Loucy (cell line): ENCODE data around the gene AHDC1.

Experiments
- H2AFZ ChIP-seq: fragments of 200-600 bp; sonication (generic); 2 replicates; pipeline ENCODE4 v1.6.0; 2016; ENCODE audit warnings: antibody characterized with exemption, mild to moderate bottlenecking, low read length, moderate library complexity
- H3F3A ChIP-seq: fragments of 200-600 bp; 2 replicates; pipeline ENCODE4 v1.6.0; 2016; ENCODE audit warnings: antibody characterized with exemption, low read depth, mild to moderate bottlenecking
- H3K27me3 ChIP-seq: fragments of 200-600 bp; sonication (generic); 2 replicates; pipeline ENCODE4 v1.6.1; 2014; ENCODE audit warnings: low read length, mild to moderate bottlenecking; ENCODE audit not compliant: insufficient read depth, poor library complexity, severe bottlenecking
- H3K36me3 ChIP-seq: fragments of 200-600 bp; sonication (generic); 2 replicates; pipeline ENCODE4 v1.6.1; 2016; ENCODE audit warnings: low read length; ENCODE audit not compliant: insufficient read depth
- H3K4me1 ChIP-seq: fragments of 200-600 bp; sonication (generic); 2 replicates; pipeline ENCODE4 v1.5.1; 2014; ENCODE audit warnings: low read length, mild to moderate bottlenecking; ENCODE audit not compliant: insufficient read depth, poor library complexity, severe bottlenecking
- H3K4me2 ChIP-seq: fragments of 200-600 bp; sonication (generic); 2 replicates; pipeline ENCODE4 v1.6.0; 2014; ENCODE audit warnings: antibody characterized with exemption, low read length, low read depth, mild to moderate bottlenecking; ENCODE audit not compliant: poor library complexity, severe bottlenecking
- H3K4me3 ChIP-seq: fragments of 200-600 bp; sonication (generic); 2 replicates; pipeline ENCODE4 v1.5.1; 2014; ENCODE audit warnings: low read length, mild to moderate bottlenecking, mixed read lengths; ENCODE audit not compliant: poor library complexity, severe bottlenecking
- H3K79me2 ChIP-seq: fragments of 200-600 bp; sonication (generic); 2 replicates; pipeline ENCODE4 v1.6.1; 2014; ENCODE audit warnings: low read length; ENCODE audit not compliant: insufficient read depth
- H3K9ac ChIP-seq: fragments of 200-600 bp; sonication (generic); 2 replicates; pipeline ENCODE4 v1.6.0; 2014; ENCODE audit warnings: mild to moderate bottlenecking, low read depth, low read length, moderate library complexity; ENCODE audit not compliant: poor library complexity, severe bottlenecking
- H3K9me2 ChIP-seq: fragments of 200-600 bp; sonication (generic); replicated peaks from 2 replicates; pipeline ENCODE4 v1.6.1; 2016; ENCODE audit warnings: low read depth, low read length, mixed read lengths
- H3K9me3 ChIP-seq: fragments of 200-600 bp; sonication (generic); 2 replicates; pipeline ENCODE4 v1.6.1; 2014; ENCODE audit warnings: mild to moderate bottlenecking, antibody characterized with exemption, low read length, low read depth; ENCODE audit not compliant: insufficient read depth
- H4K20me1 ChIP-seq: fragments of 200-600 bp; sonication (generic); 2 replicates; pipeline ENCODE4 v1.6.0; 2014; ENCODE audit warnings: antibody characterized with exemption, low read length, mild to moderate bottlenecking; ENCODE audit not compliant: insufficient read depth, poor library complexity, severe bottlenecking
- CTCF ChIP-seq: fragments of 200-600 bp; sonication (generic); conservative IDR thresholded peaks from 2 replicates; pipeline ENCODE4 v1.5.1; 2014; ENCODE audit warnings: mild to moderate bottlenecking, antibody characterized with exemption, low read length
- EZH2phosphoT487 ChIP-seq: fragments of 200-600 bp; IDR thresholded peaks from 2 replicates; pipeline ENCODE4 v1.6.1; 2018; ENCODE audit warnings: antibody characterized with exemption, mild to moderate bottlenecking, moderate library complexity, borderline replicate concordance

AHDC1 gene

GRCh38 chr1:27562021-27562420 lies 41.9 kb downstream of the AHDC1 start:
- no peaks in the 10 kb centered on the region for H3K9me2 ChIP-seq
- peaks cover 3% of the 10 kb centered on the region; the same call in 1 of the 2 replicates for H3F3A ChIP-seq
- peaks cover 57% of the 10 kb centered on the region for H4K20me1 ChIP-seq
- TF ChIP-seq CTCF (no peak), EZH2phosphoT487 (no peak)
- H3K4me3 ChIP-seq: no peak overlapping the region
- no peak overlapping the region for H2AFZ ChIP-seq
- H3K9ac ChIP-seq: no peak overlapping the region
- H3K36me3 ChIP-seq: peaks cover 25% of the 10 kb centered on the region; the same call in 1 of the 2 replicates
- H3K79me2 ChIP-seq: peaks cover 89% of the 10 kb centered on the region
- H3K4me1 ChIP-seq: peaks cover 51% of the 10 kb centered on the region
- H3K9me3 ChIP-seq: no peaks in the 10 kb centered on the region
- no peak overlapping the region for H3K4me2 ChIP-seq
- no peaks in the 10 kb centered on the region for H3K27me3 ChIP-seq

GRCh38 chr1:27561124-27561899 lies 42.6 kb downstream of the AHDC1 start:
- Histone ChIP-seq H3F3A (peaks cover 3% of the 10 kb centered on the region; the same call in 1 of the 2 replicates), H3K4me1 (peaks cover 57% of the 10 kb centered on the region), H3K4me2 (no peak overlapping the region), H3K9ac (no peak overlapping the region), H3K36me3 (peaks cover 25% of the 10 kb centered on the region; the same call in 1 of the 2 replicates), H2AFZ (no peak overlapping the region), H3K27me3 (no peaks in the 10 kb centered on the region), H4K20me1 (peaks cover 60% of the 10 kb centered on the region), H3K9me3 (no peaks in the 10 kb centered on the region), H3K79me2 (peaks cover 82% of the 10 kb centered on the region), H3K4me3 (no peak overlapping the region), H3K9me2 (no peaks in the 10 kb centered on the region)
- TF ChIP-seq CTCF (no peak), EZH2phosphoT487 (no peak)

- no peaks in the 10 kb centered on the region for H3K27me3 ChIP-seq
- H3K36me3 ChIP-seq: peaks cover 20% of the 10 kb centered on the region; the same call in 1 of the 2 replicates
- peaks cover 64% of the 10 kb centered on the region for H3K4me1 ChIP-seq
- no peak for TF ChIP-seq EZH2phosphoT487
- no peak for TF ChIP-seq CTCF
- H4K20me1 ChIP-seq: peaks cover 53% of the 10 kb centered on the region
- no peak overlapping the region for H3K4me3 ChIP-seq
- H3K9me2 ChIP-seq: no peaks in the 10 kb centered on the region
- H3F3A ChIP-seq: peaks cover 3% of the 10 kb centered on the region; the same call in 1 of the 2 replicates
- H2AFZ ChIP-seq: no peak overlapping the region
- H3K9ac ChIP-seq: no peak overlapping the region
- no peak overlapping the region for H3K4me2 ChIP-seq
- H3K79me2 ChIP-seq: peaks cover 74% of the 10 kb centered on the region
- no peaks in the 10 kb centered on the region for H3K9me3 ChIP-seq
Observed at GRCh38 chr1:27560268-27561123, 43.4 kb downstream of the AHDC1 start.
